ENCODE measurements around the gene TK1.

- no peak for TF ChIP-seq POLR2A (IDR thresholded peaks at IDR 0.05)
- TF ChIP-seq CTCF (IDR thresholded peaks at IDR 0.05): no peak
These were observed 2.5 kb downstream of the TK1 start for GRCh38 chr17:78184351-78184750.

Data from ovary (tissue), 3 donors.